H1 (cell line): Measurements from ENCODE around the gene VNN1. TPM values are rescaled to one million over a fixed set of nuclear protein-coding genes. Genes with fewer than 3 reads are reported as not detected.

Experiments used
- CTCF ChIA-PET: fragments of 300-600 bp; sonication (Branson Sonifier 250); formaldehyde crosslinking; loops from one replicate; lab custom pipeline; 2021; ENCODE audit not compliant: partially characterized antibody; lab: Charles Lee
- POLR2A ChIA-PET: fragments of 300-600 bp; sonication (Branson Sonifier 250); formaldehyde crosslinking; loops from one replicate; lab custom pipeline; 2021; ENCODE audit warnings: inconsistent platforms; ENCODE audit not compliant: partially characterized antibody; lab: Charles Lee
- DNase-seq, 2 experiments: peaks; one replicate each; pipeline versions ENCODE4 v3.0.0 to v3.0.0-alpha.2; 2010 to 2022; ENCODE audit warnings: low spot score in 2 of 2, low read depth in 1 of 2, mixed read lengths in 1 of 2
- FAIRE-seq: peaks from 2 replicates; lab custom pipeline; 2011; peaks lifted over from hg19 to GRCh38; lab: Jason Lieb, UNC
- H2AFZ ChIP-seq: 2 replicates; pipeline ENCODE4 v1.8.1; 2012; ENCODE audit warnings: low read length, inconsistent platforms
- H2AK5ac ChIP-seq: 2 replicates; pipeline ENCODE4 v1.6.1; 2013; ENCODE audit warnings: low read depth, low read length
- H2BK120ac ChIP-seq: replicated peaks from 2 replicates; pipeline ENCODE3; 2013; ENCODE audit warnings: low read depth, low read length, inconsistent platforms
- H2BK12ac ChIP-seq: 2 replicates; pipeline ENCODE4 v1.6.1; 2013; ENCODE audit warnings: low read depth, low read length
- H2BK15ac ChIP-seq: 2 replicates; pipeline ENCODE4 v1.6.1; 2013; ENCODE audit warnings: low read length
- H2BK20ac ChIP-seq: 2 replicates; pipeline ENCODE4 v1.6.1; 2013; ENCODE audit warnings: low read length
- H2BK5ac ChIP-seq: 2 replicates; pipeline ENCODE4 v1.6.1; 2013; ENCODE audit warnings: low read depth, low read length
- H3K14ac ChIP-seq: 2 replicates; pipeline ENCODE4 v1.6.1; 2013; ENCODE audit warnings: inconsistent platforms; ENCODE audit not compliant: insufficient read length
- H3K18ac ChIP-seq: 2 replicates; pipeline ENCODE4 v1.6.1; 2013; ENCODE audit warnings: low read length; ENCODE audit errors: extremely low read depth
- H3K23ac ChIP-seq: 2 replicates; pipeline ENCODE4 v1.6.1; 2013; ENCODE audit warnings: inconsistent platforms; ENCODE audit not compliant: insufficient read length
- H3K23me2 ChIP-seq: 2 replicates; pipeline ENCODE4 v1.6.1; 2013; ENCODE audit warnings: low read depth, low read length
- H3K27ac ChIP-seq: 2 replicates; pipeline ENCODE4 v1.6.1; 2011; ENCODE audit warnings: low read depth, low read length, inconsistent platforms
- H3K27me3 ChIP-seq, 4 experiments: replicated peaks in 1 of 4; 1 replicate in 1 of 4; 2 replicates in 3 of 4; pipeline versions ENCODE4 v1.6.1 to v1.8.1; 2011 to 2013; ENCODE audit warnings: low read length in 3 of 4, mild to moderate bottlenecking in 3 of 4, inconsistent platforms in 2 of 4, mixed read lengths in 2 of 4, moderate library complexity in 1 of 4; ENCODE audit not compliant: control insufficient read depth in 3 of 4, insufficient read depth in 3 of 4; ENCODE audit errors: extremely low read depth in 1 of 4
- H3K36me3 ChIP-seq, 4 experiments: 2 replicates each; pipeline versions ENCODE4 v1.6.1 to v1.8.1; 2011 to 2013; ENCODE audit warnings: mild to moderate bottlenecking in 4 of 4, low read length in 3 of 4, moderate library complexity in 2 of 4, control low read depth in 1 of 4, inconsistent platforms in 1 of 4; ENCODE audit not compliant: insufficient read depth in 4 of 4, control insufficient read depth in 2 of 4
- H3K4ac ChIP-seq: replicated peaks from 2 replicates; pipeline ENCODE3; 2013; ENCODE audit warnings: low read length, low read depth, mixed read lengths, inconsistent platforms; ENCODE audit not compliant: insufficient read length
- H3K4me1 ChIP-seq, 4 experiments: replicated peaks in 1 of 4; 1 replicate in 1 of 4; 2 replicates in 3 of 4; pipeline versions ENCODE4 v1.6.1 to v1.8.1; 2011 to 2013; ENCODE audit warnings: low read length in 3 of 4, inconsistent platforms in 2 of 4, mixed read lengths in 1 of 4; ENCODE audit not compliant: insufficient read depth in 4 of 4, control insufficient read depth in 3 of 4
- H3K4me2 ChIP-seq, 2 experiments: 2 replicates each; pipeline versions ENCODE4 v1.6.1 to v1.8.1; 2011 to 2013; ENCODE audit warnings: low read depth in 2 of 2, low read length in 2 of 2, control low read depth in 1 of 2, inconsistent platforms in 1 of 2, mild to moderate bottlenecking in 1 of 2; ENCODE audit not compliant: insufficient read depth in 1 of 2
- H3K4me3 ChIP-seq, 4 experiments: fragments of 200-600, 300-600 bp in 1 of 4; sonication (generic), shearing (Covaris generic), sonication (Bioruptor Twin) in 1 of 4; 2 replicates each; pipeline versions ENCODE4 v1.5.1 to v1.8.1; 2011 to 2016; ENCODE audit warnings: low read length in 4 of 4, low read depth in 3 of 4, control low read depth in 2 of 4, inconsistent platforms in 2 of 4, mild to moderate bottlenecking in 2 of 4, mixed read lengths in 1 of 4, moderate library complexity in 1 of 4; ENCODE audit not compliant: insufficient read depth in 2 of 4; ENCODE audit errors: extremely low read depth in 1 of 4
- H3K56ac ChIP-seq: replicated peaks from 2 replicates; pipeline ENCODE3; 2013; ENCODE audit warnings: low read depth, mild to moderate bottlenecking, mixed read lengths, low read length, inconsistent platforms; ENCODE audit not compliant: insufficient read length
- H3K79me1 ChIP-seq: 2 replicates; pipeline ENCODE4 v1.6.1; 2013; ENCODE audit warnings: low read depth, low read length, control low read depth
- H3K79me2 ChIP-seq, 2 experiments: 2 replicates each; pipeline versions ENCODE4 v1.6.1 to v1.8.1; 2012 to 2013; ENCODE audit warnings: low read length in 2 of 2, mild to moderate bottlenecking in 2 of 2, inconsistent platforms in 1 of 2; ENCODE audit not compliant: insufficient read depth in 2 of 2, control insufficient read depth in 1 of 2
- H3K9ac ChIP-seq, 4 experiments: replicated peaks in 1 of 4; 1 replicate in 1 of 4; 2 replicates in 3 of 4; pipeline versions ENCODE4 v1.6.1 to v1.8.1; 2011 to 2013; ENCODE audit warnings: low read depth in 3 of 4, low read length in 3 of 4, control low read depth in 2 of 4, mild to moderate bottlenecking in 2 of 4, moderate library complexity in 2 of 4, inconsistent platforms in 1 of 4; ENCODE audit errors: extremely low read depth in 1 of 4
- H3K9me3 ChIP-seq, 2 experiments: 2 replicates each; pipeline versions ENCODE4 v1.6.1 to v1.8.1; 2012 to 2013; ENCODE audit warnings: mild to moderate bottlenecking in 2 of 2, moderate library complexity in 2 of 2, control low read depth in 1 of 2, inconsistent platforms in 1 of 2, low read depth in 1 of 2, low read length in 1 of 2, mixed read lengths in 1 of 2; ENCODE audit not compliant: insufficient read depth in 2 of 2
- H4K20me1 ChIP-seq, 2 experiments: replicated peaks in 1 of 2; 2 replicates each; pipeline versions ENCODE3 to v1.8.1; 2011 to 2013; ENCODE audit warnings: inconsistent platforms in 2 of 2, low read length in 2 of 2, mild to moderate bottlenecking in 1 of 2; ENCODE audit not compliant: insufficient read depth in 2 of 2, control insufficient read depth in 1 of 2
- H4K5ac ChIP-seq: 2 replicates; pipeline ENCODE4 v1.6.1; 2013; ENCODE audit warnings: low read length, low read depth, mixed read lengths, inconsistent platforms; ENCODE audit not compliant: insufficient read length
- H4K8ac ChIP-seq: 2 replicates; pipeline ENCODE4 v1.8.0; 2013; ENCODE audit warnings: mild to moderate bottlenecking, moderate library complexity, low read length, inconsistent platforms; ENCODE audit not compliant: insufficient read depth; ENCODE audit errors: extremely low read depth
- H4K91ac ChIP-seq: replicated peaks from 2 replicates; pipeline ENCODE3; 2013; ENCODE audit warnings: low read length, mixed read lengths, inconsistent platforms; ENCODE audit not compliant: insufficient read length
- CTCF ChIP-seq, 3 experiments: IDR thresholded peaks; 1 replicate in 2 of 3; 2 replicates in 1 of 3; pipeline versions ENCODE4 v1.5.1 to v1.6.1; 2011; ENCODE audit warnings: low read length in 3 of 3, mild to moderate bottlenecking in 3 of 3, inconsistent platforms in 2 of 3, low read depth in 1 of 3, moderate library complexity in 1 of 3; ENCODE audit not compliant: insufficient read depth in 1 of 3; ENCODE audit errors: control extremely low read depth in 1 of 3
- POLR2AphosphoS5 ChIP-seq: IDR thresholded peaks from 2 replicates; pipeline ENCODE4 v1.6.1; 2011; ENCODE audit warnings: low read depth, low read length
- RAD21 ChIP-seq, 2 experiments: IDR thresholded peaks in 1 of 2; conservative IDR thresholded peaks in 1 of 2; 2 replicates each; pipeline ENCODE4 v1.6.1; 2011; ENCODE audit warnings: low read depth in 2 of 2, low read length in 2 of 2, improper control_type of control experiment in 1 of 2, inconsistent platforms in 1 of 2, mild to moderate bottlenecking in 1 of 2, moderate library complexity in 1 of 2
- SIRT6 ChIP-seq: IDR thresholded peaks from one replicate; pipeline ENCODE4 v1.7.1; 2012; ENCODE audit warnings: low read length, inconsistent platforms
- WGBS, 2 experiments: shearing (Covaris generic) in 1 of 2; methylation state at CpG; one replicate each; pipeline versions ENCODE4 v1.1.6 to v1.1.7; 2013 to 2015; ENCODE audit warnings: low lambda C conversion rate in 2 of 2, mixed read lengths in 2 of 2, inconsistent platforms in 1 of 2, low coverage in 1 of 2, missing lambda C conversion rate in 1 of 2; ENCODE audit not compliant: insufficient replicate concordance in 2 of 2, insufficient coverage in 1 of 2, insufficient read length in 1 of 2; ENCODE audit errors: extremely low coverage in 1 of 2, missing lambda C conversion rate in 1 of 2; 5-methylcytosine and 5-hydroxymethylcytosine counted together
- polyA plus RNA-seq, 7 experiments: library from polyadenylated mRNA; depleted of rRNA in 3 of 7; stranded (reverse) in 5 of 7; unstranded in 2 of 7; fragments of >200 nt in 5 of 7; fragments of 200-250 nt in 2 of 7; gene quantifications; 1 replicate in 5 of 7; 2 replicates in 1 of 7; 4 replicates in 1 of 7; pipeline versions ENCODE4 v1.2.1 to v1.2.3, GENCODE V29; 2011 to 2013; ENCODE audit warnings: missing spikeins in 2 of 7, mixed read lengths in 2 of 7
- total RNA-seq: library from RNA; stranded (reverse); fragmentation: NEBNext Ultra II Directional; extraction: Animal tissue kit (Norgen Biotek cat#: 25700); gene quantifications from 2 replicates; pipeline ENCODE4 v1.2.1, GENCODE V29; 2021

The VNN1 gene
- total and polyA plus RNA-seq, 2 of the 8 experiments (the other 6 are each of a cell fraction or from before 2014, with no cell fraction given) = not detected

DNA sequence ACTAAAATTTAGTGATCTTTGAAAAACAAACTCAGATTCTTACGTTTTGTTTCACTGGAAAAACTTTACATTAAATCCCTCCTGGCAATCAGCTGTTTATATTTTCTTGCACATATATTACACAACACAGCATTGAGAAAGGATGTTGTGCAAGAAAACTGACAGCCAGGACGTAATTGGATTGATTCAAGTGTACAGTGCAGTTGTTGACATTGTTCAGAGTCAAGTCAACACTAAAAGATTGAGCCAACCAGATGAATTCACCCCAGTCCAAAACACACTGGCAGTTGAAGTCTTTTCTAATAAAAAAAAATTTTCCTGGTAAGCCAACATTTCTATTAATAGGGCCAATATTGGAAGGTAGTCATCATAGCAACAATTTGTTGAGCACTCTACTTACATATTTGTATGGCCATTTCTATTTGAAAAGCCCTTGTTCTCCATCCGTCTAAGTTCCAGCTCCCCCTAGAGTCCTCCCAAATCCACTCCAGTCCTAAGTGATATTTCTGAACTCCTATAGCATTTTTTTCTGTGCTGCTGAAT, 20.9 kb upstream of the VNN1 start:
- no peak overlapping the region for H2AFZ ChIP-seq
- ChIA-PET POLR2A (no interaction called here), CTCF (interaction anchor here (0.6 to 2.3 kb wide), 9 partner anchors 11 to 455 kb away, joined by 3 to 6 read pairs (median 4); partner anchors contain the start of gene SLC18B1)
- no peak overlapping the region for H2BK12ac ChIP-seq
- no peaks in the 10 kb centered on the region for H3K4me1 ChIP-seq
- no peak overlapping the region for H3K4me2 ChIP-seq
- no peak overlapping the region for H3K9ac ChIP-seq
- H3K79me1 ChIP-seq = no peaks in the 10 kb centered on the region
- H3K14ac ChIP-seq = no peak overlapping the region
- no peaks in the 10 kb centered on the region for H3K36me3 ChIP-seq
- no peak overlapping the region for H3K56ac ChIP-seq
- no peak overlapping the region for H4K8ac ChIP-seq
- WGBS, 2 experiments = 68% methylated on average over 3 of the region's 3 CpGs; no CpG with 5 or more reads in 1 of the 2 experiments
- H3K27ac ChIP-seq = no peak overlapping the region
- H3K4ac ChIP-seq = no peak overlapping the region
- no peaks in the 10 kb centered on the region for H3K79me2 ChIP-seq
- no peak overlapping the region for H2BK5ac ChIP-seq
- H3K23ac ChIP-seq = no peak overlapping the region
- H4K5ac ChIP-seq = no peak overlapping the region
- no peaks in the 10 kb centered on the region for H3K27me3 ChIP-seq
- H2BK20ac ChIP-seq = no peak overlapping the region
- no peak overlapping the region for H2AK5ac ChIP-seq
- H4K20me1 ChIP-seq = no peaks in the 10 kb centered on the region
- DNase-seq = no peak
- no peak for TF ChIP-seq POLR2AphosphoS5
- TF ChIP-seq CTCF (IDR thresholded peaks at IDR 0.05; ENCODE audit: control extremely low read depth in 1 of 3, insufficient read depth in 1 of 3, low read depth in 1 of 3, low read length in 3 of 3) = peak in 2 of 3 experiments; percentile 28 to 33; a peak in 2 of 4 replicates
- TF ChIP-seq RAD21 (IDR thresholded peaks at IDR 0.05 in 1 of 2, conservative IDR thresholded peaks at IDR 0.05 in 1 of 2; ENCODE audit: low read depth in 2 of 2, low read length in 2 of 2) = peak; percentile 27 to 45; a peak in 3 of 4 replicates
- no peak for TF ChIP-seq SIRT6
- H4K91ac ChIP-seq = no peak overlapping the region
- no peak overlapping the region for H2BK15ac ChIP-seq
- FAIRE-seq = no peak
- no peak overlapping the region for H3K4me3 ChIP-seq
- no peaks in the 10 kb centered on the region for H3K9me3 ChIP-seq
- no peak overlapping the region for H3K18ac ChIP-seq
- H3K23me2 ChIP-seq = no peaks in the 10 kb centered on the region
- H2BK120ac ChIP-seq = no peak overlapping the region
